Caco-2 (cell line): ENCODE measurements around the gene ACAA2. TPM values are rescaled to one million over a fixed set of nuclear protein-coding genes. Genes with fewer than 3 reads are reported as not detected.

ENCODE experiments used
- BruUV-seq: library from RNA; stranded (reverse); fragments of 400-500 nt; replicated peaks from 2 replicates; lab custom pipeline; 2021; lab: Mats Ljungman, UMichigan
- CTCF ChIA-PET: fragments of 300-600 bp; sonication (Branson Sonifier 250); formaldehyde crosslinking; loops from one replicate; lab custom pipeline; 2022; ENCODE audit warnings: antibody characterized with exemption; lab: Charles Lee
- POLR2A ChIA-PET: fragments of 300-600 bp; sonication (Branson Sonifier 250); formaldehyde crosslinking; loops from one replicate; lab custom pipeline; 2022; ENCODE audit warnings: antibody characterized with exemption; lab: Charles Lee
- DNase-seq, 2 experiments: peaks; one replicate each; pipeline versions ENCODE4 v3.0.0 to v3.0.0-alpha.2; 2020 to 2022
- H3K27me3 ChIP-seq: replicated peaks from 2 replicates; pipeline ENCODE4 v1.6.0; 2011; ENCODE audit warnings: low read length; ENCODE audit not compliant: control insufficient read depth, insufficient read depth
- H3K36me3 ChIP-seq: 2 replicates; pipeline ENCODE4 v1.5.1; 2011; ENCODE audit warnings: low read length; ENCODE audit not compliant: control insufficient read depth, insufficient read depth
- H3K4me1 ChIP-seq: fragments of 250-450 bp; sonication (Bioruptor Pico); 2 replicates; pipeline ENCODE4 v1.5.1; 2020; ENCODE audit warnings: mild to moderate bottlenecking
- H3K4me3 ChIP-seq: 2 replicates; pipeline ENCODE4 v1.5.1; 2011; ENCODE audit warnings: low read depth, mild to moderate bottlenecking, control low read depth, low read length
- H3K9me3 ChIP-seq: fragments of 250-450 bp; sonication (Bioruptor Pico); 2 replicates; pipeline ENCODE4 v1.5.1; 2020; ENCODE audit warnings: mild to moderate bottlenecking, moderate library complexity
- H3K27ac Mint-ChIP-seq: one replicate; pipeline ENCODE4 v1.8.0; 2022; ENCODE audit warnings: mixed read lengths; ENCODE audit not compliant: unreplicated experiment
- H3K27me3 Mint-ChIP-seq: one replicate; pipeline ENCODE4 v1.8.0; 2022; ENCODE audit warnings: mixed read lengths; ENCODE audit not compliant: insufficient read depth, unreplicated experiment
- H3K36me3 Mint-ChIP-seq: one replicate; pipeline ENCODE4 v1.8.0; 2022; ENCODE audit warnings: mild to moderate bottlenecking, mixed read lengths; ENCODE audit not compliant: insufficient read depth, unreplicated experiment
- H3K4me1 Mint-ChIP-seq: one replicate; pipeline ENCODE4 v1.8.0; 2022; ENCODE audit warnings: low read depth, mixed read lengths; ENCODE audit not compliant: unreplicated experiment
- H3K4me3 Mint-ChIP-seq: one replicate; pipeline ENCODE4 v1.8.0; 2022; ENCODE audit warnings: mild to moderate bottlenecking, moderate library complexity, mixed read lengths; ENCODE audit not compliant: unreplicated experiment
- H3K9me3 Mint-ChIP-seq: one replicate; pipeline ENCODE4 v1.8.0; 2022; ENCODE audit warnings: mixed read lengths; ENCODE audit not compliant: unreplicated experiment
- intact Hi-C: fragments of 100-400 bp; cut with micrococcal nuclease; formaldehyde crosslinking; loops from one replicate; pipeline ENCODE4 v1.10.0; 2022; ENCODE audit not compliant: unreplicated experiment
- total RNA-seq: library from RNA; stranded (reverse); gene quantifications from 2 replicates; pipeline ENCODE4 v1.2.3, GENCODE V29; 2022
- TF ChIP-seq, protein P1 (sequence below), 2 experiments: fragments of 200-600 bp in 1 of 2; IDR thresholded peaks; 1 replicate in 1 of 2; 2 replicates in 1 of 2; pipeline versions ENCODE4 v1.5.1 to v1.8.0; 2011 to 2022; ENCODE audit warnings: antibody characterized with exemption in 1 of 2, control low read depth in 1 of 2, inconsistent platforms in 1 of 2, low read depth in 1 of 2, low read length in 1 of 2, mild to moderate bottlenecking in 1 of 2, moderate library complexity in 1 of 2; ENCODE audit not compliant: insufficient read depth in 1 of 2, severe bottlenecking in 1 of 2, unreplicated experiment in 1 of 2

The ACAA2 gene
- total RNA-seq, 1 experiment from 2014 or later = 207 TPM

DNA sequence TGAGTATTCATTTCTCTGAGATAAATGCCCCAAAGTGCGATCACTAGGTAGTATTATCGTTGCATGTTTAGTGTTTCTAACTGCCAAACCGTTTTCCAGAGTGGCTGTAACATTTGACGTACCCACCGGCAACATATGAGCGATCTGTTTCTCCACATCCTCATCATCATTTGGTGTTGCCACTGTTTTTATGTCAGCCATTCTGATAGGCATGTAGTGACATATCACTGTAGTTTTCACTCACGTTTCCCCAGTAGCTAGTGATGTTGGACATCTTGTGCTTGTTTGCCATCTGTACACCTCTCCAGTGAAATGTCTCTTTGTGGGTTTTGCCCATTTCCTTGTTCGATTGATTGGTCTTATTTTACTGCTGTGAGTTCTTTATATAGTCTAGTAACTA is 63.8 kb downstream of the ACAA2 start:
- Histone ChIP-seq H3K9me3 (no peaks in the 10 kb centered on the region), H3K27me3 (no peaks in the 10 kb centered on the region), H3K4me1 (no peaks in the 10 kb centered on the region), H3K36me3 (no peaks in the 10 kb centered on the region), H3K4me3 (no peak overlapping the region)
- intact Hi-C loops = no loop called here
- no peaks in the 10 kb centered on the region for H3K4me1 Mint-ChIP-seq
- H3K4me3 Mint-ChIP-seq = no peak overlapping the region
- H3K27ac Mint-ChIP-seq = no peak overlapping the region
- no peak for DNase-seq
- TF ChIP-seq, protein P1, sequence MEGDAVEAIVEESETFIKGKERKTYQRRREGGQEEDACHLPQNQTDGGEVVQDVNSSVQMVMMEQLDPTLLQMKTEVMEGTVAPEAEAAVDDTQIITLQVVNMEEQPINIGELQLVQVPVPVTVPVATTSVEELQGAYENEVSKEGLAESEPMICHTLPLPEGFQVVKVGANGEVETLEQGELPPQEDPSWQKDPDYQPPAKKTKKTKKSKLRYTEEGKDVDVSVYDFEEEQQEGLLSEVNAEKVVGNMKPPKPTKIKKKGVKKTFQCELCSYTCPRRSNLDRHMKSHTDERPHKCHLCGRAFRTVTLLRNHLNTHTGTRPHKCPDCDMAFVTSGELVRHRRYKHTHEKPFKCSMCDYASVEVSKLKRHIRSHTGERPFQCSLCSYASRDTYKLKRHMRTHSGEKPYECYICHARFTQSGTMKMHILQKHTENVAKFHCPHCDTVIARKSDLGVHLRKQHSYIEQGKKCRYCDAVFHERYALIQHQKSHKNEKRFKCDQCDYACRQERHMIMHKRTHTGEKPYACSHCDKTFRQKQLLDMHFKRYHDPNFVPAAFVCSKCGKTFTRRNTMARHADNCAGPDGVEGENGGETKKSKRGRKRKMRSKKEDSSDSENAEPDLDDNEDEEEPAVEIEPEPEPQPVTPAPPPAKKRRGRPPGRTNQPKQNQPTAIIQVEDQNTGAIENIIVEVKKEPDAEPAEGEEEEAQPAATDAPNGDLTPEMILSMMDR (IDR thresholded peaks at IDR 0.05; ENCODE audit: insufficient read depth in 1 of 2, low read depth in 1 of 2, low read length in 1 of 2, severe bottlenecking in 1 of 2, unreplicated experiment in 1 of 2) = no peak
- CTCF ChIA-PET = no interaction called here
- H3K9me3 Mint-ChIP-seq = no peaks in the 10 kb centered on the region
- no TSS peak for BruUV-seq
- POLR2A ChIA-PET = no interaction called here
- H3K36me3 Mint-ChIP-seq = no peaks in the 10 kb centered on the region
- H3K27me3 Mint-ChIP-seq = no peaks in the 10 kb centered on the region

DNA sequence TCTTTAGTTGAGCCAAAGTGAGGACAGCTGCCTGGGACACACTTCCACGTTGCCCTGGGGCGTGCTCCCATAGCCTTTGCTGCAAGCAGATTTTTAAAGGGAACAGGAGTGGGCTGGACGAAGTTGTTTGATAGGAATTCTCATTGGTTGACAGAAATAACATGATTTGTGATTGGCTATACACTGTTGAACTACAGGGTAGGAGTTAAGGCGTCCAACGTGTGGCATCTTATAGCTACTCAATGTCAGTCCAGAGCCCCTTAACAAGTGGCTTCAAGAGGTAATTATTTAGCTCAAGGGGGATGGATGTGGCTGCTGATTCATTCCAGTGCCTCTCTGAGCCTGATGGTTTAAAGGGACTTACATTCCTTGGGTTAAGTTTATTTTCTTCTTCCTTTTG is 65.5 kb downstream of the ACAA2 start:
- H3K9me3 ChIP-seq = no peaks in the 10 kb centered on the region
- no peak overlapping the region for H3K4me3 Mint-ChIP-seq
- TF ChIP-seq, protein P1 (IDR thresholded peaks at IDR 0.05; ENCODE audit: insufficient read depth in 1 of 2, low read depth in 1 of 2, low read length in 1 of 2, severe bottlenecking in 1 of 2, unreplicated experiment in 1 of 2) = no peak
- H3K4me1 ChIP-seq = no peaks in the 10 kb centered on the region
- H3K27me3 Mint-ChIP-seq = no peaks in the 10 kb centered on the region
- ChIA-PET POLR2A (interaction anchor here (0.5 kb wide), 1 partner anchor 17 kb away, joined by 3 read pairs; no protein-coding TSS in a partner anchor), CTCF (no interaction called here)
- H3K36me3 Mint-ChIP-seq = no peaks in the 10 kb centered on the region
- intact Hi-C loops = no loop called here
- H3K27me3 ChIP-seq = no peaks in the 10 kb centered on the region
- H3K36me3 ChIP-seq = no peaks in the 10 kb centered on the region
- no peak overlapping the region for H3K4me3 ChIP-seq
- H3K9me3 Mint-ChIP-seq = no peaks in the 10 kb centered on the region
- no TSS peak for BruUV-seq
- no peak overlapping the region for H3K27ac Mint-ChIP-seq
- no peaks in the 10 kb centered on the region for H3K4me1 Mint-ChIP-seq
- no peak for DNase-seq

DNA sequence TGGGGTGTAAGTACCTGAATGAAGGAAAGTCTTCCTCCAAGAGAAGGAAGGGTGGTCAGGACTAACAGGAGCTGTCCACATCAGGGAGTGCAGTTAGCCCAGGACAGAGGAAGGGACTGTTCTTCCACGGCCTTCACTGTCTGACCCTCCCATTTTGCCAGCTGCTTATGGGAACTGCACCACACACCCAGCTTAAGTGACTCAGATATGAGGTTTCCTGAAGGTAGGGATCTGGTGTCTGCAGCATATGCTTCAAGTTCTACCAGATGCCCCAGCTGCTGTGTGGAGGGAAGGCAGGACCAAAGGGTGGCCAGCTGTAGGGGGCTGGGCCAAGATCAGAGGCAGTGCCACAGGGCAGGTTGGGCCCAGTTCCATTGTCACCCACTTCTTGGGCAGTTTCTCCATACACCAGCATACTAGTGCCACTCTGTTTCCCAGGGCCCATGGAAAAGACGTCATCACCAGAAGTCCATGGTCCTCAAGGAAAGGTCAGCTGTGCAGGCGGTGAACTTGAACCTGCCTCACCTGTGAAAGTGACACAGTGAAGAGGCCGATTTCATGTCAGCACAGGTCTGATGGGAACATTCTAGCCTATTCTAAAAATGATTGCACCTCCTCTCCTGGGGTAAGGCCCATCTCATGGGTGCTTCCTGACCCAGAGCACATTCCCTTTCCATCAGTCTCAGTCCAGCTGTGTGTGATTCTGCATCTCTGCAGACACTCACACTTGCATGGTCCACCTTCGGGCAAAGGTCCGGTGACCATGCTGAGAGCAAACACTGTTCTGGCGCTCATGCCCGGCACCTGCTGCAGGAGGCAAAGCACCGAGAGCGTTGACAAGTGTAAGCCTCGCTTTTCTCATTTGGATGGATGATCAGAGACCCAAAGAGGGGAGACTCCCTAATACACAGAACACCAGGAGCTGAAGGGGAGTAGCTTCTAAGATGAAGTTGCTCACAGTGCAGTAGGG is 68.0 kb downstream of the ACAA2 start:
- no TSS peak for BruUV-seq
- ChIA-PET POLR2A (no interaction called here), CTCF (no interaction called here)
- H3K36me3 Mint-ChIP-seq = no peaks in the 10 kb centered on the region
- H3K27me3 Mint-ChIP-seq = no peaks in the 10 kb centered on the region
- H3K4me1 Mint-ChIP-seq = no peaks in the 10 kb centered on the region
- Histone ChIP-seq H3K4me1 (no peaks in the 10 kb centered on the region), H3K27me3 (no peaks in the 10 kb centered on the region), H3K36me3 (no peaks in the 10 kb centered on the region), H3K9me3 (no peaks in the 10 kb centered on the region), H3K4me3 (no peak overlapping the region)
- intact Hi-C loops = no loop called here
- no peak overlapping the region for H3K4me3 Mint-ChIP-seq
- no peak for DNase-seq
- no peak overlapping the region for H3K27ac Mint-ChIP-seq
- TF ChIP-seq, protein P1 (IDR thresholded peaks at IDR 0.05; ENCODE audit: insufficient read depth in 1 of 2, low read depth in 1 of 2, low read length in 1 of 2, severe bottlenecking in 1 of 2, unreplicated experiment in 1 of 2) = no peak
- no peaks in the 10 kb centered on the region for H3K9me3 Mint-ChIP-seq
